Neutrophil (primary cell): ENCODE data around the gene ASXL1.

ENCODE experiments used
- H3K27ac ChIP-seq: fragments of 200-600 bp; sonication (generic); 2 replicates; pipeline ENCODE4 v1.5.1; 2016; ENCODE audit warnings: mild to moderate bottlenecking, moderate library complexity
- H3K27me3 ChIP-seq: fragments of 200-600 bp; sonication (generic); 2 replicates; pipeline ENCODE4 v1.6.0; 2016; ENCODE audit warnings: mild to moderate bottlenecking
- H3K36me3 ChIP-seq: fragments of 200-600 bp; sonication (generic); 2 replicates; pipeline ENCODE4 v1.5.1; 2017
- H3K4me1 ChIP-seq, 2 experiments: fragments of 200-600 bp in 1 of 2; sonication (generic) in 1 of 2; 1 replicate in 1 of 2; 2 replicates in 1 of 2; pipeline versions ENCODE4 v1.5.1 to v1.6.1; 2013 to 2016; ENCODE audit warnings: low read depth in 1 of 2, low read length in 1 of 2, mild to moderate bottlenecking in 1 of 2, moderate library complexity in 1 of 2; ENCODE audit not compliant: control insufficient read depth in 1 of 2, insufficient read depth in 1 of 2
- H3K4me3 ChIP-seq, 2 experiments: fragments of 200-600 bp in 1 of 2; sonication (generic) in 1 of 2; 1 replicate in 1 of 2; 2 replicates in 1 of 2; pipeline ENCODE4 v1.5.1; 2013 to 2016; ENCODE audit warnings: low read depth in 1 of 2, low read length in 1 of 2, mild to moderate bottlenecking in 1 of 2, moderate library complexity in 1 of 2
- H3K9me3 ChIP-seq: fragments of 200-600 bp; sonication (generic); 2 replicates; pipeline ENCODE4 v1.5.1; 2016
- CTCF ChIP-seq: fragments of 200-600 bp; sonication (generic); IDR thresholded peaks from 2 replicates; pipeline ENCODE4 v1.5.1; 2016; ENCODE audit warnings: antibody characterized with exemption

The ASXL1 gene

GRCh38 chr20:32440758-32441078, 82.6 kb downstream of the ASXL1 start:
- Histone ChIP-seq H3K36me3 (peaks cover 87% of the 10 kb centered on the region), H3K27me3 (no peaks in the 10 kb centered on the region)
- TF ChIP-seq CTCF, result no peak

DNA sequence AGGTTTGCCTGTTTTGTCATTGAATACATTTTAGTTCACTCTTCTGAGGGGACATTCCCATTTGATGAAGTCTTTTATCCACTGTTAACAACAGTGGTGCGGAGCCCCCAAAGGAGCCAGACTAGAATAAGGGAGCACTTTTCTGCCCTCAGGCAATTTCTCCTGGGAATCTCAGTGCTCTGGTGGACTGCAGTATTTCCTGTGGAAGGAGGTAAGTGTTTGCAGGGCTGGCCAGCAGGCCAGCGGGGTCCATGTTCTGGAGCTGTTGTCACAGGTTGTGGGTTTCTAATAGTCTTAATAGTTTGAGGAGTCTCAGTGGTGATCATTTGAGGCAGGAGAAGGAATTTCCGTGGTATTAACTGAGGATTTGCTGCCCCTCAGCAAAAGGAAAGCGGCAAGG, 83.5 kb downstream of the ASXL1 start:
- Histone ChIP-seq H3K4me1 (no peaks in the 10 kb centered on the region), H3K9me3 (no peaks in the 10 kb centered on the region), H3K27ac (no peak overlapping the region), H3K36me3 (peaks cover 87% of the 10 kb centered on the region), H3K4me3 (no peak overlapping the region), H3K27me3 (no peaks in the 10 kb centered on the region)
- no peak for TF ChIP-seq CTCF

More at GRCh38 chr20:32440758-32441078, 82.6 kb downstream of the ASXL1 start:
- H3K4me3 ChIP-seq, result no peak overlapping the region
- no peak overlapping the region for H3K27ac ChIP-seq
- no peaks in the 10 kb centered on the region for H3K9me3 ChIP-seq
- no peaks in the 10 kb centered on the region for H3K4me1 ChIP-seq

- no peaks in the 10 kb centered on the region for H3K9me3 ChIP-seq
- no peaks in the 10 kb centered on the region for H3K27me3 ChIP-seq
- peaks cover 87% of the 10 kb centered on the region for H3K36me3 ChIP-seq
- no peaks in the 10 kb centered on the region for H3K4me1 ChIP-seq
- no peak overlapping the region for H3K4me3 ChIP-seq
- TF ChIP-seq CTCF, result no peak
- no peak overlapping the region for H3K27ac ChIP-seq
Observed at GRCh38 chr20:32442630-32443373, 84.7 kb downstream of the ASXL1 start.

GRCh38 chr20:32443386-32443974, 85.3 kb downstream of the ASXL1 start:
- Histone ChIP-seq H3K36me3 (peaks cover 88% of the 10 kb centered on the region), H3K9me3 (no peaks in the 10 kb centered on the region), H3K4me1 (no peaks in the 10 kb centered on the region), H3K4me3 (no peak overlapping the region), H3K27me3 (no peaks in the 10 kb centered on the region), H3K27ac (peak overlapping the region; percentile 2)
- no peak for TF ChIP-seq CTCF

DNA sequence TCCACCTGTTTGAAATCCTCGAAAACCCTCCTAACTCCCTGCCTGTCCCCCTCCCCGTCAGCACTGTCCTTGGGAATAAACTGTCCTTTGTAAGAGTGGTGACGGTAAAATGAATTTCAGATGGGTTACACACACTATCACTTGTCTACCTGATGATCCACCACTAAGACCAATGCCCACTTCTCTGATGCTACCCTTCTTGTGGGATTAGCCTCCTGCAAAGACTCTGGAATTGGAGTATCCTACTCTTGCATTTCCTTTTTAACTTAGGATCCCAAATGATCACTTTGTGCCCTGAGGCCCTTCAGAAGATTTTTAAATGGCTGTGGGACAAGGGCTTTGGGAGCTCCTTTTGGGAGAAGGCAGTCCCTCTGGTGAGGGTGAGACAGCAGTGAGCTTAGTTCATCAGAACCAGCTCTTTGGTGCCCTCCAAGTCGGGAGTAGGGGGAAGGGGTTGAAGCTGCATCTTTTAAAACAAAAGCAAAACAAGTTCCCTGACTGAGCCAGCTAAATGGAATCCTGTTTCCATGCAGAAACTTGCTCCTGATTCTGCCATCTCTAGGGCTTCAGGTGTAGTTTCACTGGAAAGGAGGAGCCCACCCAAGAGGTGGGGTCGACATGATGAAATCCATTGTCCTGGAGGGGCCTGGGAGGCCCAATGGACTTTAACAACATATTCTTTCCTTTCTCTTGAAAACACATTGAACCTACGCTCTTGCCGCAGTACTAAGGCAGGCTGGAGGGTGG, 86.5 kb downstream of the ASXL1 start:
- H3K9me3 ChIP-seq, result no peaks in the 10 kb centered on the region
- no peak overlapping the region for H3K27ac ChIP-seq
- H3K4me1 ChIP-seq, result peaks cover 7 to 8% of the 10 kb centered on the region in 2 experiments
- H3K27me3 ChIP-seq, result no peaks in the 10 kb centered on the region
- no peak for TF ChIP-seq CTCF
- H3K4me3 ChIP-seq, result no peak overlapping the region
- H3K36me3 ChIP-seq, result peaks cover 88% of the 10 kb centered on the region
